ENCODE data around the gene MFSD6. TPM values are rescaled to one million over a fixed set of nuclear protein-coding genes. Genes with fewer than 3 reads are reported as not detected.

The MFSD6 gene
- total and polyA plus RNA-seq, 2 of the 8 experiments (the other 6 are each of a cell fraction or from before 2014, with no cell fraction given) = 1.8 to 5.1 TPM

DNA sequence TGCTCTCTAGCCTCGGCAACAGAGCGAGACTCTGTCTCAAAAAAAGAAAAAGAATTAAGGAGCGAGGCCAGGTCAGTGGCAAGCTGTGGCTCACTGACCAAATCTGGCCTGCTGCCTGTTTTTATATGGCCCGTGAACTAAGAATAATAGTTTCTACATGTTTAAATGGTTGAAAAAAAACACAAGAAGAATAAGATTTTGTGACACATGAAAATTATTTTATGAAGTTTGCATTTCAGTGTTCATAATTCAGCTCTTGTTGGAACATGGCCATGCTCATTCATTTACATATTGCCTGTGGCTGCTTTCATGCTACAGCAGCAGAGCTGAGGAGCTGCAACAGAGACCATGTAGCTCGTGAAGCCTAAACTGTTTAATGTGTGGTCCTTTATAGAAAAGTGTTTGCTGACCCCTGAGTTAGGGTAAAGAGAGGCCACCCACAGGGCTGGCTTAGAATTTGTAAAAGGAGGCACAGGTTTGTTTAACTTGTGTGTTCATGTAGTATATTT lies 59.5 kb downstream of the MFSD6 start:
- H2AK5ac ChIP-seq (ENCODE audit: low read depth, low read length) = no peak overlapping the region
- H3K4me1 ChIP-seq (replicated peaks in 1 of 4; ENCODE audit: control insufficient read depth in 3 of 4, insufficient read depth in 4 of 4, low read length in 3 of 4) = 0 out of 7 replicates have a peak, but pooled peaks cover 0 to 5% (median 0%) of the 10 kb centered on the region in 4 experiments
- H2BK15ac ChIP-seq (ENCODE audit: low read length) = no peak overlapping the region
- H4K5ac ChIP-seq (ENCODE audit: insufficient read length, low read depth, low read length) = no peak overlapping the region
- ChIA-PET CTCF (ENCODE audit: partially characterized antibody) (interaction anchor here (0.6 to 1.4 kb wide), 3 partner anchors 50 to 315 kb away, joined by 3 to 5 read pairs (median 5); no protein-coding TSS in a partner anchor), POLR2A (ENCODE audit: partially characterized antibody) (interaction anchor here (1.2 kb wide), 1 partner anchor 10 kb away, joined by 3 read pairs; no protein-coding TSS in a partner anchor)
- no peak overlapping the region for H4K8ac ChIP-seq (ENCODE audit: extremely low read depth, insufficient read depth, low read length)
- WGBS, 2 experiments (ENCODE audit: extremely low coverage in 1 of 2, insufficient coverage in 1 of 2, insufficient read length in 1 of 2, insufficient replicate concordance in 2 of 2, low coverage in 1 of 2, low lambda C conversion rate in 2 of 2, missing lambda C conversion rate in 1 of 2) = 89% methylated on average over 5 of the region's 5 CpGs; no CpG with 5 or more reads in 1 of the 2 experiments
- TF ChIP-seq, protein P1, sequence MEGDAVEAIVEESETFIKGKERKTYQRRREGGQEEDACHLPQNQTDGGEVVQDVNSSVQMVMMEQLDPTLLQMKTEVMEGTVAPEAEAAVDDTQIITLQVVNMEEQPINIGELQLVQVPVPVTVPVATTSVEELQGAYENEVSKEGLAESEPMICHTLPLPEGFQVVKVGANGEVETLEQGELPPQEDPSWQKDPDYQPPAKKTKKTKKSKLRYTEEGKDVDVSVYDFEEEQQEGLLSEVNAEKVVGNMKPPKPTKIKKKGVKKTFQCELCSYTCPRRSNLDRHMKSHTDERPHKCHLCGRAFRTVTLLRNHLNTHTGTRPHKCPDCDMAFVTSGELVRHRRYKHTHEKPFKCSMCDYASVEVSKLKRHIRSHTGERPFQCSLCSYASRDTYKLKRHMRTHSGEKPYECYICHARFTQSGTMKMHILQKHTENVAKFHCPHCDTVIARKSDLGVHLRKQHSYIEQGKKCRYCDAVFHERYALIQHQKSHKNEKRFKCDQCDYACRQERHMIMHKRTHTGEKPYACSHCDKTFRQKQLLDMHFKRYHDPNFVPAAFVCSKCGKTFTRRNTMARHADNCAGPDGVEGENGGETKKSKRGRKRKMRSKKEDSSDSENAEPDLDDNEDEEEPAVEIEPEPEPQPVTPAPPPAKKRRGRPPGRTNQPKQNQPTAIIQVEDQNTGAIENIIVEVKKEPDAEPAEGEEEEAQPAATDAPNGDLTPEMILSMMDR (IDR thresholded peaks at IDR 0.05; ENCODE audit: control extremely low read depth in 1 of 3, insufficient read depth in 1 of 3, low read depth in 1 of 3, low read length in 3 of 3) = no peak
- no peak for TF ChIP-seq FOSL1 (IDR thresholded peaks at IDR 0.05; ENCODE audit: insufficient read depth, low read depth, low read length)
- TF ChIP-seq RNF2 (IDR thresholded peaks at IDR 0.05; ENCODE audit: borderline replicate concordance, low read depth, low read length, missing control alignments, poor library complexity, severe bottlenecking) = no peak
- no peak for TF ChIP-seq NRF1 (IDR thresholded peaks at IDR 0.05; ENCODE audit: low read depth, low read length)
- no peak for TF ChIP-seq SAP30 (IDR thresholded peaks at IDR 0.05; ENCODE audit: insufficient read depth, insufficient replicate concordance, low read length)
- no peak for TF ChIP-seq ASH2L (IDR thresholded peaks at IDR 0.05; ENCODE audit: low read length)
- TF ChIP-seq SUZ12 (IDR thresholded peaks at IDR 0.05; ENCODE audit: low read length) = no peak
- H2BK120ac ChIP-seq (replicated peaks; ENCODE audit: low read depth, low read length) = no peak overlapping the region
- 0 out of 8 replicates have a peak, but pooled peaks cover 0 to 3% (median 0%) of the 10 kb centered on the region in 4 experiments for H3K36me3 ChIP-seq (ENCODE audit: control insufficient read depth in 2 of 4, insufficient read depth in 4 of 4, low read length in 3 of 4)
- no peak overlapping the region for H3K27ac ChIP-seq (ENCODE audit: low read depth, low read length)
- no peak overlapping the region for H2BK5ac ChIP-seq (ENCODE audit: low read depth, low read length)
- H3K27me3 ChIP-seq (replicated peaks in 1 of 4; ENCODE audit: control insufficient read depth in 3 of 4, extremely low read depth in 1 of 4, insufficient read depth in 3 of 4, low read length in 3 of 4) = no peaks in the 10 kb centered on the region
- H3K18ac ChIP-seq (ENCODE audit: extremely low read depth, low read length) = no peak overlapping the region
- H3K23me2 ChIP-seq (ENCODE audit: low read depth, low read length) = no peaks in the 10 kb centered on the region
- no peak for DNase-seq (ENCODE audit: low read depth in 1 of 2, low spot score in 2 of 2)
- H4K91ac ChIP-seq (replicated peaks; ENCODE audit: insufficient read length, low read length) = no peak overlapping the region
- H3K4ac ChIP-seq (replicated peaks; ENCODE audit: insufficient read length, low read depth, low read length) = no peak overlapping the region
- no peak overlapping the region for H2BK20ac ChIP-seq (ENCODE audit: low read length)
- H3K79me1 ChIP-seq (ENCODE audit: low read depth, low read length) = no peaks in the 10 kb centered on the region
- peaks cover 0 to 5% of the 10 kb centered on the region in 2 experiments; a peak in 3 of 4 replicates for H3K9me3 ChIP-seq (ENCODE audit: insufficient read depth in 2 of 2, low read depth in 1 of 2, low read length in 1 of 2)
- H3K4me3 ChIP-seq (ENCODE audit: extremely low read depth in 1 of 4, insufficient read depth in 2 of 4, low read depth in 3 of 4, low read length in 4 of 4) = no peak overlapping the region
- no peak overlapping the region for H3K23ac ChIP-seq (ENCODE audit: insufficient read length)
- no peak for FAIRE-seq
- H3K9ac ChIP-seq (replicated peaks in 1 of 4; ENCODE audit: extremely low read depth in 1 of 4, low read depth in 3 of 4, low read length in 3 of 4) = no peak overlapping the region
- no peak overlapping the region for H3K4me2 ChIP-seq (ENCODE audit: insufficient read depth in 1 of 2, low read depth in 2 of 2, low read length in 2 of 2)
- no peak overlapping the region for H3K56ac ChIP-seq (replicated peaks; ENCODE audit: insufficient read length, low read depth, low read length)
- no peak overlapping the region for H2BK12ac ChIP-seq (ENCODE audit: low read depth, low read length)
- no peaks in the 10 kb centered on the region for H3K79me2 ChIP-seq (ENCODE audit: control insufficient read depth in 1 of 2, insufficient read depth in 2 of 2, low read length in 2 of 2)
- no peak overlapping the region for H3K14ac ChIP-seq (ENCODE audit: insufficient read length)
- H4K20me1 ChIP-seq (replicated peaks in 1 of 2; ENCODE audit: control insufficient read depth in 1 of 2, insufficient read depth in 2 of 2, low read length in 2 of 2) = no peaks in the 10 kb centered on the region
- H2AFZ ChIP-seq (ENCODE audit: low read length) = no peak overlapping the region
